A549 (cell line): ENCODE results near the gene APOOL. TPM values are rescaled to one million over a fixed set of nuclear protein-coding genes. Genes with fewer than 3 reads are reported as not detected.
"Not testable (repeated sequence)": the region's sequence is repeated elsewhere in the genome, so short reads cannot be mapped to it uniquely, and the experiment has no call there.

Source experiments
- ATAC-seq, 2 experiments: fragments of 200-7000 bp in 1 of 2; fragments of >200 bp in 1 of 2; cut with Nextera tagmentation in 1 of 2; cut with Tn5 transposase in 1 of 2; 3 replicates each; pipeline versions ENCODE4 v1.8.0 to v1.9.1; 2018 to 2020; ENCODE audit warnings: mild to moderate bottlenecking in 1 of 2, moderate library complexity in 1 of 2
- CTCF ChIA-PET: fragments of 300-600 bp; sonication (Branson Sonifier 250); formaldehyde crosslinking; extraction: SDS; loops from one replicate; lab custom pipeline; 2021; ENCODE audit warnings: antibody characterized with exemption, inconsistent platforms; lab: Yijun Ruan, JAX
- POLR2A ChIA-PET: fragments of 350-600 bp; formaldehyde crosslinking; extraction: SDS; loops from one replicate; lab custom pipeline; 2021; ENCODE audit warnings: antibody characterized with exemption, inconsistent platforms; lab: Yijun Ruan, JAX
- DNase-seq, 2 experiments: peaks; one replicate each; pipeline versions ENCODE4 v3.0.0 to v3.0.0-alpha.2; 2011 to 2016; ENCODE audit warnings: low read depth in 1 of 2, low spot score in 1 of 2
- FAIRE-seq: peaks from 2 replicates; lab custom pipeline; 2011; peaks lifted over from hg19 to GRCh38; lab: Jason Lieb, UNC
- H3K27ac ChIP-seq, 2 experiments: fragments of >200 bp; sonication (Bioruptor Twin); formaldehyde crosslinking; 3 replicates each; pipeline ENCODE4 v1.5.1; 2016 to 2017
- H3K4me1 ChIP-seq: fragments of >200 bp; sonication (Bioruptor Twin); formaldehyde crosslinking; 3 replicates; pipeline ENCODE4 v1.6.1; 2016
- H3K4me2 ChIP-seq: fragments of >200 bp; sonication (Bioruptor Twin); formaldehyde crosslinking; 3 replicates; pipeline ENCODE4 v1.6.1; 2016
- H3K4me3 ChIP-seq: fragments of >200 bp; sonication (Bioruptor Twin); formaldehyde crosslinking; 3 replicates; pipeline ENCODE4 v1.5.1; 2016
- H3K9me3 ChIP-seq: fragments of >200 bp; sonication (Bioruptor Twin); formaldehyde crosslinking; 3 replicates; pipeline ENCODE4 v1.6.1; 2016
- BCL3 ChIP-seq: fragments of >200 bp; sonication (Bioruptor Twin); formaldehyde crosslinking; IDR thresholded peaks from 3 replicates; pipeline ENCODE4 v1.6.1; 2016
- CBX2 ChIP-seq: fragments of 200-600 bp; sonication (generic); IDR thresholded peaks from 2 replicates; pipeline ENCODE4 v1.6.1; 2016; ENCODE audit warnings: low read depth, mild to moderate bottlenecking, borderline replicate concordance
- CBX8 ChIP-seq: fragments of 200-600 bp; sonication (generic); IDR thresholded peaks from 2 replicates; pipeline ENCODE4 v1.6.1; 2016
- ELK1 ChIP-seq: fragments of 150-350 bp; IDR thresholded peaks from 2 replicates; pipeline ENCODE4 v1.6.1; 2014; ENCODE audit warnings: low read depth, mild to moderate bottlenecking, low read length
- EP300 ChIP-seq, 2 experiments: fragments of >200 bp; sonication (Bioruptor Twin); formaldehyde crosslinking; IDR thresholded peaks; 2 replicates in 1 of 2; 3 replicates in 1 of 2; pipeline ENCODE4 v1.6.1; 2016 to 2017
- HDAC2 ChIP-seq: fragments of 200-600 bp; sonication (generic); IDR thresholded peaks from 2 replicates; pipeline ENCODE4 v1.6.1; 2016
- HOXB13 ChIP-seq: fragments of 250-450 bp; sonication (Bioruptor Pico); IDR thresholded peaks from 2 replicates; pipeline ENCODE4 v1.5.0; 2020; ENCODE audit warnings: low read depth, mild to moderate bottlenecking, moderate library complexity
- JUN ChIP-seq, 2 experiments: fragments of >200 bp; sonication (Bioruptor Twin); formaldehyde crosslinking; IDR thresholded peaks; 2 replicates in 1 of 2; 3 replicates in 1 of 2; pipeline ENCODE4 v1.6.1; 2016 to 2017
- KDM1A ChIP-seq: fragments of 200-600 bp; sonication (generic); IDR thresholded peaks from 2 replicates; pipeline ENCODE4 v1.6.1; 2016; ENCODE audit warnings: low read depth, mild to moderate bottlenecking
- KDM5A ChIP-seq: fragments of 200-600 bp; sonication (generic); IDR thresholded peaks from 2 replicates; pipeline ENCODE4 v1.6.1; 2016; ENCODE audit warnings: antibody characterized with exemption, mild to moderate bottlenecking
- MAFK ChIP-seq: fragments of 450-650 bp; IDR thresholded peaks from 2 replicates; pipeline ENCODE4 v1.6.1; 2014; ENCODE audit not compliant: partially characterized antibody
- MYC ChIP-seq: IDR thresholded peaks from 2 replicates; pipeline ENCODE4 v1.6.1; 2012; ENCODE audit warnings: mild to moderate bottlenecking, inconsistent platforms, low read length, improper control_type of control experiment, borderline replicate concordance
- NPAS2 ChIP-seq: fragments of 250-450 bp; sonication (Bioruptor Pico); IDR thresholded peaks from 2 replicates; pipeline ENCODE4 v1.8.0; 2022; ENCODE audit warnings: mild to moderate bottlenecking, moderate library complexity, borderline replicate concordance
- NR3C1 ChIP-seq: fragments of >200 bp; sonication (Bioruptor Twin); formaldehyde crosslinking; IDR thresholded peaks from 3 replicates; pipeline ENCODE4 v1.6.1; 2017
- PHF8 ChIP-seq: fragments of 200-600 bp; sonication (generic); IDR thresholded peaks from 2 replicates; pipeline ENCODE4 v1.6.1; 2016; ENCODE audit warnings: low read depth, mild to moderate bottlenecking, antibody characterized with exemption, moderate library complexity, borderline replicate concordance
- POLR2A ChIP-seq: IDR thresholded peaks from 2 replicates; pipeline ENCODE4 v1.6.1; 2012; ENCODE audit warnings: mild to moderate bottlenecking, low read length
- POLR2AphosphoS2 ChIP-seq: conservative IDR thresholded peaks from 2 replicates; pipeline ENCODE4 v1.6.1; 2012; ENCODE audit warnings: low read length, improper control_type of control experiment, inconsistent platforms
- RARB ChIP-seq: fragments of 250-450 bp; sonication (Bioruptor Pico); IDR thresholded peaks from 2 replicates; pipeline ENCODE4 v1.8.0; 2021; ENCODE audit warnings: mild to moderate bottlenecking, moderate library complexity
- RCOR1 ChIP-seq: fragments of 150-350 bp; IDR thresholded peaks from 2 replicates; pipeline ENCODE4 v1.6.1; 2014; ENCODE audit warnings: antibody characterized with exemption, low read length, low read depth
- SREBF2 ChIP-seq: fragments of 450-650 bp; IDR thresholded peaks from 2 replicates; pipeline ENCODE4 v1.6.1; 2014; ENCODE audit warnings: mild to moderate bottlenecking, moderate library complexity
- ZC3H11A ChIP-seq: fragments of 450-650 bp; IDR thresholded peaks from 2 replicates; pipeline ENCODE4 v1.6.1; 2014; ENCODE audit warnings: antibody characterized with exemption, mild to moderate bottlenecking
- ZNF302 ChIP-seq: fragments of 250-450 bp; sonication (Bioruptor Pico); IDR thresholded peaks from 2 replicates; pipeline ENCODE4 v1.9.0; 2021; ENCODE audit warnings: inconsistent platforms, mild to moderate bottlenecking, moderate library complexity
- WGBS: methylation state at CpG from one replicate; pipeline ENCODE4 v1.1.6; 2017; ENCODE audit errors: missing lambda C conversion rate; 5-methylcytosine and 5-hydroxymethylcytosine counted together
- polyA plus RNA-seq, 4 experiments: library from polyadenylated mRNA; depleted of rRNA in 3 of 4; stranded (reverse); fragments of >200 nt; fragmentation: RNase III in 1 of 4; extraction: RNeasy Plus Mini Kit Qiagen cat#74134 plus additional on column Dnase treatment in 1 of 4; gene quantifications; 2 replicates in 3 of 4; 3 replicates in 1 of 4; pipeline ENCODE4 v1.2.3, GENCODE V29; 2011 to 2017
- TF ChIP-seq, protein P1 (sequence below): fragments of 450-650 bp; IDR thresholded peaks from 2 replicates; pipeline ENCODE4 v1.6.1; 2014; ENCODE audit warnings: antibody characterized with exemption

The APOOL gene
- polyA plus RNA-seq, 2 of the 4 experiments (the other 2 are of a cell fraction), result 10.3 to 10.7 TPM

DNA sequence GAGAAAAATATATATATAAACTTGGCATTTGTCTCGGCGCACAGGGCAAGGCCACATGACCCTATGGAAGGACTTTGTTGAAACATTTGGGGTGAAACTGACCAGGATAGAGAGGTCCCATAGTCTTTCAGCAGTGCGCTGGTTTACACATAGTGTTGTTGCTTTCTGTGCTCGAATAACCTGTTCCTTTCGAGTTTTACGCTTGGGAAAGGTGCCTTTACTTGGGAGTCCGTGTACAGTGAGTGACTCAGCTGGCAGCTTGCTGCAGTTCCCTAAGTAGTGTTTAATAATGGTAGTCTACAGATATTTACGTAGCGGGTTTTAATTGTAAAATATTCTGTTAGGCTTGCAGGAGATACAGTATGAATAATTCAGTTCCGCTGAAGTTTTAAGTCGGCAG is 578 bp downstream of the APOOL start:
- Histone ChIP-seq H3K9me3 (no peaks in the 10 kb centered on the region), H3K27ac (peak overlapping the region; percentile 79 to 89), H3K4me2 (peak overlapping the region; percentile 70), H3K4me1 (0 out of 3 replicates have a peak, but pooled peaks cover 3% of the 10 kb centered on the region), H3K4me3 (peak overlapping the region; percentile 87)
- 5% methylated on average over 11 of the region's 11 CpGs for WGBS
- POLR2A ChIA-PET, result no interaction called here
- peak; percentile 20 to 35; a peak in 5 of 6 replicates for ATAC-seq
- TF ChIP-seq MYC (no peak), NR3C1 (no peak), KDM5A (0 out of 2 replicates have a peak, but pooled peaks have one; percentile 12), ELK1 (no peak), PHF8 (0 out of 2 replicates have a peak, but pooled peaks have one; percentile 13)
- TF ChIP-seq, protein P1, sequence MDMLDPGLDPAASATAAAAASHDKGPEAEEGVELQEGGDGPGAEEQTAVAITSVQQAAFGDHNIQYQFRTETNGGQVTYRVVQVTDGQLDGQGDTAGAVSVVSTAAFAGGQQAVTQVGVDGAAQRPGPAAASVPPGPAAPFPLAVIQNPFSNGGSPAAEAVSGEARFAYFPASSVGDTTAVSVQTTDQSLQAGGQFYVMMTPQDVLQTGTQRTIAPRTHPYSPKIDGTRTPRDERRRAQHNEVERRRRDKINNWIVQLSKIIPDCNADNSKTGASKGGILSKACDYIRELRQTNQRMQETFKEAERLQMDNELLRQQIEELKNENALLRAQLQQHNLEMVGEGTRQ, result no peak
- no peak for FAIRE-seq
- DNase-seq, result peak in 1 of 2 experiments; percentile 13
- CTCF ChIA-PET, result no interaction called here

DNA sequence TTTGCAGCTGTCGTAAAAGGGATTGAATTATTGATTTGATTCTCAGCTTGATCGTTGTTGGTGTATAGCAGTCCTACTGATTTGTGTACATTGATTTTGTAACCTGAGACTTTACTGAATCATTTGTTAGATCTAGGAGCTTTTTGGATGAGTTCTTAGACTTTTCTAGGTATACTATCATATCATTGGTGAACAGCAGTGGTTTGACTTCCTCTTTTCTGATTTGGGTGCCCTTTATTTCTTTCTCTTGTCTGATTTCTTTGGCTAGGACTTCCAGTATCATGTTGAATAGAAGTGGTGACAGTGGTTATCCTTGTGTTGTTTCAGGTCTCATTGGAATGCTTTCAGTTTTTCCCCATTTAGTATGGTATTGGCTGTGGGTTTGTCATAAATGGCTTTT is 8.4 kb downstream of the APOOL start:
- Histone ChIP-seq H3K4me1 (no peaks in the 10 kb centered on the region), H3K9me3 (no peaks in the 10 kb centered on the region; the same call in 2 of the 3 replicates), H3K4me3 (no peak overlapping the region), H3K27ac (no peak overlapping the region), H3K4me2 (no peak overlapping the region)
- ChIA-PET CTCF (interaction anchor here (0.6 kb wide), 1 partner anchor 72 kb away, joined by 3 read pairs; no protein-coding TSS in a partner anchor), POLR2A (no interaction called here)
- no peak for DNase-seq
- FAIRE-seq, result no peak
- 90% methylated on average over 2 of the region's 2 CpGs for WGBS
- no peak for ATAC-seq
- TF ChIP-seq PHF8, result no peak

DNA sequence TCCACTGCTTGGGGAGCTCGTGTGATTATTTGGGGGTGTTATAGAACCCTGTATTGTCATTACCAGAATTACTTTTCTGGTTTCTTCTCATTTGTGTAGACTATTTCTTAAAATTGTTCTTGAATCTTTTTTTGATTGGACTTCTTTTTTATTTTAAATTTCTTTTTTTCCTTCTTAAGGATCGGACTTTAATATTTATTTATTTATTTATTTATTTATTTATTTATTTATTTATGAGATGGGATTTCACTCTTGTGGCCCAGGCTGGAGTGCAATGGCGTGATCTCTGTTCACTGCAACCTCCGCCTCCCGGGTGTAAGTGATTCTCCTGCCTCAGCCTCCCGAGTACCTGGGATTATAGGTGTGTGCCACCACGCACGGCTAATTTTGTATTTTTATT is 11.7 kb downstream of the APOOL start:
- peak; percentile 53 for TF ChIP-seq ZC3H11A
- POLR2A ChIA-PET, H3K4me2 ChIP-seq, DNase-seq, H3K9me3 ChIP-seq, H3K4me1 ChIP-seq, ATAC-seq, H3K27ac ChIP-seq, CTCF ChIA-PET, H3K4me3 ChIP-seq, FAIRE-seq: not testable (repeated sequence)
- WGBS, result 82% methylated on average over 7 of the region's 8 CpGs

DNA sequence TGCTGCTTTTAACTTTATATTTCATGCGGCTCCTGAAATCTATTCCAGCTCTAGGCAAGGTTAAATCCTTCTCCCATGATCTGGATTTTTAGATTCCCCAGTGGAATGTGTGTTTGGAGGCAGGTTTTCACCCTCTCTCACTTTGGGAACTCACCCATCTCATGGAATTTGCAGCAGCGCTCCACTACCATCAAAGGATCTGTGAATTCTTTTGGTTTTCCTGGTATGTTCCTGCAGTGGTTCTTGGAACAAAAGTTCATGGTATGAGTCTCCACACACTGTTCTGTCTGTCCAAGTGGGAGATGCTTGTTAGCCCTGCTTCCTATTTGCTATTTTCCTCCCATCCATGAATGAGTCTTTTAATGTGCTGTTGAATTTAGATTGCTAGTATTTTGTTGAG is 14.0 kb downstream of the APOOL start:
- WGBS, result 96% methylated on average over 2 of the region's 2 CpGs
- TF ChIP-seq NPAS2 (CRISPR knock-in tag) (no peak), POLR2AphosphoS2 (no peak), ZNF302 (CRISPR knock-in tag) (no peak), KDM1A (no peak), CBX2 (no peak), KDM5A (no peak), EP300 (IDR thresholded peaks at IDR 0.05) (no peak), MAFK (no peak), POLR2A (no peak), HDAC2 (no peak), BCL3 (no peak), HOXB13 (CRISPR knock-in tag) (no peak), SREBF2 (no peak), RCOR1 (no peak), RARB (no peak), CBX8 (no peak), JUN (IDR thresholded peaks at IDR 0.05) (no peak)
- TF ChIP-seq, protein P1, result no peak
- TF ChIP-seq, all 56 proteins: peak for 0
- ChIA-PET POLR2A (no interaction called here), CTCF (no interaction called here)
- Histone ChIP-seq H3K4me1 (no peaks in the 10 kb centered on the region), H3K27ac (no peak overlapping the region), H3K4me2 (no peak overlapping the region), H3K4me3 (no peak overlapping the region), H3K9me3 (peaks cover 3% of the 10 kb centered on the region; the same call in 1 of the 3 replicates)
- ATAC-seq (no peak), DNase-seq (no peak), FAIRE-seq (no peak)
